Measurements from ENCODE around the gene COQ9.
"Not testable (repeated sequence)": the region's sequence is repeated elsewhere in the genome, so short reads cannot be mapped to it uniquely, and the experiment has no call there.

Gene COQ9

DNA sequence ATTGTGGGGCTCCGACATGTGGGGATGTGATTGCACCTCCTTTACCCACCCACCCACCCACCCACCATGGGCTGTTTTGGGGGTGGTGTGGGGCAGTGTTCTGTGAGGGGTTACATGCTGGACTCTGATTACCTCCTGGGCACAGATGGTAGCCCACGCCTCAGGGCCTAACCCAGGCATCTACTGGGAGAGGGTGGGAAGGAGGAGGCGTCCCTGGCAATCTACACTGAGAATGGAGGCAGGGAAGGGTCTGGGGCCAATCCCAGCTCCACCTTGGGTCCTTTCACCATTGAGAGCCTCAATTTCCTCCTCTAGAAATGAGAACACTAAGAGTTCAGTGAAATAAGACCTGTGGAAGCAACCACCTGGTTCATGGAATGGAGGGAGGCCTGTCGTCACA is 50.8 kb downstream of the COQ9 start:
- Histone ChIP-seq H3K23ac (ENCODE audit: low read length) (no peak overlapping the region), H4K8ac (ENCODE audit: low read depth, low read length) (no peak overlapping the region), H2BK120ac (ENCODE audit: low read depth, low read length) (no peak overlapping the region), H3K27ac (ENCODE audit: low read depth, low read length) (no peak overlapping the region), H3K9ac (ENCODE audit: low read length) (no peak overlapping the region), H3K27me3 (ENCODE audit: insufficient read depth, low read length, poor library complexity) (no peaks in the 10 kb centered on the region), H3K79me2 (ENCODE audit: control insufficient read depth, insufficient read depth, low read length) (no peaks in the 10 kb centered on the region), H2BK5ac (ENCODE audit: low read length) (no peak overlapping the region), H3K4ac (ENCODE audit: low read depth, low read length) (no peak overlapping the region), H3K4me2 (ENCODE audit: low read length) (no peak overlapping the region), H2BK15ac (replicated peaks; ENCODE audit: low read depth) (no peak overlapping the region), H3K56ac (ENCODE audit: low read length) (no peak overlapping the region), H3K4me3 (ENCODE audit: low read length) (no peak overlapping the region), H3K4me1 (ENCODE audit: control insufficient read depth, low read depth, low read length) (peaks cover 3% of the 10 kb centered on the region), H2AK5ac (ENCODE audit: low read length) (no peak overlapping the region), H3K18ac (ENCODE audit: low read length) (no peak overlapping the region), H3K79me1 (ENCODE audit: low read length) (no peaks in the 10 kb centered on the region), H4K5ac (ENCODE audit: low read length) (no peak overlapping the region), H3K36me3 (ENCODE audit: control insufficient read depth, insufficient read depth, low read length) (no peaks in the 10 kb centered on the region)
- no peak for DNase-seq
- WGBS (ENCODE audit: extremely low coverage, insufficient coverage, low lambda C conversion rate): no CpG with 5 or more reads among the region's 4 CpGs

DNA sequence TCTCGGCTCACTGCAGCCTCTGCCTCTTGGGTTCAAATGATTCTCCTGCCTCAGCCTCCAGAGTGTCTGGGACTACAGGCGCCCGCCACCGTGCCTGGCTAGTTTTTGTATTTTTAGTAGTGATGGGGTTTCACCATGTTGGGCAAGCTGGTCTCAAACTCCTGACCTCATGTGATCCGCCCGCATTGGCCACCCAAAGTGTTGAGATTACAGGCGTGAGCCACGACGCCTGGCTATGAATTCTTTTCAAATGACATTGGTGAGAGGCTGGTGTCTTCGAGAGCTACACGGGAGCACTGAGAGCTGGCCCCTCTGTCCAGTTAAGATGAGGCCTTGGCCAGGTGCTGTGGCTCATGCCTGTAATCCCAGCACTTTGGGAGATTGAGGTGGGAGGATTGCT is 52.7 kb downstream of the COQ9 start:
- not testable (repeated sequence) for H3K4me2 ChIP-seq (ENCODE audit: low read length); H2BK15ac ChIP-seq (replicated peaks; ENCODE audit: low read depth); H3K27me3 ChIP-seq (ENCODE audit: insufficient read depth, low read length, poor library complexity); H3K79me2 ChIP-seq (ENCODE audit: control insufficient read depth, insufficient read depth, low read length); H3K18ac ChIP-seq (ENCODE audit: low read length); H3K79me1 ChIP-seq (ENCODE audit: low read length); H2BK120ac ChIP-seq (ENCODE audit: low read depth, low read length); H3K23ac ChIP-seq (ENCODE audit: low read length); H4K8ac ChIP-seq (ENCODE audit: low read depth, low read length); H3K27ac ChIP-seq (ENCODE audit: low read depth, low read length); H3K4ac ChIP-seq (ENCODE audit: low read depth, low read length); H3K9ac ChIP-seq (ENCODE audit: low read length); H3K4me3 ChIP-seq (ENCODE audit: low read length); H3K36me3 ChIP-seq (ENCODE audit: control insufficient read depth, insufficient read depth, low read length); H4K5ac ChIP-seq (ENCODE audit: low read length); H2BK5ac ChIP-seq (ENCODE audit: low read length); DNase-seq; H2AK5ac ChIP-seq (ENCODE audit: low read length); H3K56ac ChIP-seq (ENCODE audit: low read length); H3K4me1 ChIP-seq (ENCODE audit: control insufficient read depth, low read depth, low read length)
- WGBS (ENCODE audit: extremely low coverage, insufficient coverage, low lambda C conversion rate): no CpG with 5 or more reads among the region's 11 CpGs

DNA sequence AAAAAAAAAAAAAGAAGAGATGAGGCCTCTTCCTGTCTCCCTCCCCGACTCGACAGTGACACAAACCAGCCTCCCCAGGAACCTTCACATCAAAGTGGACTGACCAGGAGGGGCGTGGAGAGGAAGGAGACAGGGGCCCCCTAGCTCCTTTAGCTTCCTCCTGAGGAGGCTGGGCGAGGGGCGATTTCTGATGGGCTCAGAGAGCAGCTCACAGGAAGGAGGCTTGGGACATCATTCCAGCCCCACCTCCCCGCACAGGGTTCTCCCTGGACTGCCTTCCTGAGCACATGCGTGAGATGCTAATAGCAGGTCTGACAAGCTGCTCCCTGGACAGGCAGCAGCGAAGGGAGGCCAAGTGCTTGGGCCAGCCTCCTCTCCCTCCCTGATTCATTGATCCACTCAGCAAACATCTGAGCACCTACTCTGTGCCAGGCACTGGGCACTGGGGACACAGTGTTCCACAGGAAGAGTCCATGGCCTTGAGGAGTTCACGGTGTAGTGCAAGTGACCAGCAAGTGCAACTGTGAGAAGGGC is 53.4 kb downstream of the COQ9 start:
- no peak overlapping the region for H3K27ac ChIP-seq (ENCODE audit: low read depth, low read length)

DNA sequence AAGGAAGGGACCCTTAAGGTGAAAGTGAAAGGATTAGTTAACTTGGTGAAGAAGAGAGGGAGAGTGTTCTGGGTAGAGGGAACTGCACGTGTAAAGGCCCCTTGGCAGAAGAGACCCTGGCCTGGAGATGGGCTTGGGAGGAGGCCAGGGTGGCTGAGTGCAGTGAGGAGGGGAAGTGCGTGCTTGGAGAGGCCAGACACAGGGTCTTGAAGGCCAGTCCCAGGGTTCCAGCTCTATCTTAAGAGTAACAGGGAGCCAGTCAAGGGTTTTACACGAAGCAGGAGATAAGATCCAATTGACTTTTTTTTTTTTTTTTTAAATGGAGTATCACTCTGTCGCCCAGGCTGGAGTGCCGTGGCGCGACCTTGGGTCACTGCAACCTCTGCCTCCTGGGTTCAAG is 54.2 kb downstream of the COQ9 start:
- Histone ChIP-seq H4K8ac (ENCODE audit: low read depth, low read length) (no peak overlapping the region), H3K4me1 (ENCODE audit: control insufficient read depth, low read depth, low read length) (peaks cover 3% of the 10 kb centered on the region), H4K5ac (ENCODE audit: low read length) (no peak overlapping the region), H3K4me3 (ENCODE audit: low read length) (no peak overlapping the region), H3K9ac (ENCODE audit: low read length) (no peak overlapping the region), H2BK15ac (replicated peaks; ENCODE audit: low read depth) (no peak overlapping the region), H3K18ac (ENCODE audit: low read length) (no peak overlapping the region), H3K79me2 (ENCODE audit: control insufficient read depth, insufficient read depth, low read length) (no peaks in the 10 kb centered on the region), H2BK5ac (ENCODE audit: low read length) (no peak overlapping the region), H2BK120ac (ENCODE audit: low read depth, low read length) (no peak overlapping the region), H3K27ac (ENCODE audit: low read depth, low read length) (no peak overlapping the region), H3K36me3 (ENCODE audit: control insufficient read depth, insufficient read depth, low read length) (no peaks in the 10 kb centered on the region), H3K79me1 (ENCODE audit: low read length) (no peaks in the 10 kb centered on the region), H2AK5ac (ENCODE audit: low read length) (no peak overlapping the region), H3K4me2 (ENCODE audit: low read length) (no peak overlapping the region), H3K27me3 (ENCODE audit: insufficient read depth, low read length, poor library complexity) (no peaks in the 10 kb centered on the region), H3K23ac (ENCODE audit: low read length) (no peak overlapping the region), H3K4ac (ENCODE audit: low read depth, low read length) (no peak overlapping the region), H3K56ac (ENCODE audit: low read length) (no peak overlapping the region)
- no peak for DNase-seq
- no CpG with 5 or more reads among the region's 7 CpGs for WGBS (ENCODE audit: extremely low coverage, insufficient coverage, low lambda C conversion rate)

More for the DNA sequence above, 53.4 kb downstream of the COQ9 start:
- Histone ChIP-seq H2AK5ac (ENCODE audit: low read length) (no peak overlapping the region), H3K79me1 (ENCODE audit: low read length) (no peaks in the 10 kb centered on the region), H2BK120ac (ENCODE audit: low read depth, low read length) (no peak overlapping the region), H3K36me3 (ENCODE audit: control insufficient read depth, insufficient read depth, low read length) (no peaks in the 10 kb centered on the region), H3K18ac (ENCODE audit: low read length) (no peak overlapping the region), H3K56ac (ENCODE audit: low read length) (peak overlapping the region; percentile 26), H3K4ac (ENCODE audit: low read depth, low read length) (no peak overlapping the region), H3K23ac (ENCODE audit: low read length) (no peak overlapping the region), H4K8ac (ENCODE audit: low read depth, low read length) (no peak overlapping the region), H3K4me3 (ENCODE audit: low read length) (no peak overlapping the region), H3K4me2 (ENCODE audit: low read length) (no peak overlapping the region), H4K5ac (ENCODE audit: low read length) (no peak overlapping the region), H2BK5ac (ENCODE audit: low read length) (no peak overlapping the region), H2BK15ac (replicated peaks; ENCODE audit: low read depth) (no peak overlapping the region), H3K4me1 (ENCODE audit: control insufficient read depth, low read depth, low read length) (peaks cover 3% of the 10 kb centered on the region), H3K9ac (ENCODE audit: low read length) (no peak overlapping the region), H3K79me2 (ENCODE audit: control insufficient read depth, insufficient read depth, low read length) (no peaks in the 10 kb centered on the region), H3K27me3 (ENCODE audit: insufficient read depth, low read length, poor library complexity) (no peaks in the 10 kb centered on the region)
- whole genome bisulfite sequencing (ENCODE audit: extremely low coverage, insufficient coverage, low lambda C conversion rate): no CpG with 5 or more reads among the region's 9 CpGs
- DNase-seq: peak; percentile 67

DNA sequence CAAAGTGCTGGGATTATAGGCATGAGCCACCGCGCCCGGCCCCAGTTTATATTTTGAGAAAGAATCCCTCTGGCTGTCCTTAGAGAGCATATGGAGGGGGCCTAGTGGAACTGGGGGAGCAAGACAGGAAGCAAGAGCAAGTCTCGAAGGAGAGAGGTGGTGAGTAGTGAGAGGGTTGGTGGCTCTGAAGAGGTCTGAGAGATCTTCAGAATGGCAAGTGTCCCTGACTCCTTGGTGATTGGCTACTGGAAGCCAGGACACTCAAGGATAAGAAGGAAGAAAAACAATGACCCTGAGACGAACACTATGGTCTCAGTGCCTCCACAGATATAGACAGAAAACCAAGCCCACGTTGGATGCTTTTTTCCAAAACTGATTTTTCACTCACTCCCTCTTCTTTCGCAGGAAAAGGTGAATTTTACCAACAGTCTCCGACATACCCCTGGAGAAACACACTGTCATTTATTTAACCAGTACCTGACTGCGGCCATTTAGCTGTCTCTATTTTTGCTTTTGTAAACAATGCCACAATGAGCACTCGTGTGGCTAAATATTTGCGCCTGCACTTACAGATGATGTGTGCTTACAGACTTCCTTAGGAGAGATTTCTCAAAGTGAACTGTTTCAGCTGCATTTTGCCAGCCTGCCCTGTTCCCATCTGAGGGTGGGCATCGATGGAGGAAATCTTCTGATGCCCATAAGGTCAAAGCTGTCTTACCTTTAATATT is 54.9 kb downstream of the COQ9 start:
- Histone ChIP-seq H3K56ac (ENCODE audit: low read length) (no peak overlapping the region), H3K18ac (ENCODE audit: low read length) (no peak overlapping the region), H3K36me3 (ENCODE audit: control insufficient read depth, insufficient read depth, low read length) (no peaks in the 10 kb centered on the region), H2BK120ac (ENCODE audit: low read depth, low read length) (no peak overlapping the region), H2BK5ac (ENCODE audit: low read length) (no peak overlapping the region), H3K4ac (ENCODE audit: low read depth, low read length) (no peak overlapping the region), H4K5ac (ENCODE audit: low read length) (no peak overlapping the region), H3K4me1 (ENCODE audit: control insufficient read depth, low read depth, low read length) (peaks cover 3% of the 10 kb centered on the region), H3K79me2 (ENCODE audit: control insufficient read depth, insufficient read depth, low read length) (no peaks in the 10 kb centered on the region), H4K8ac (ENCODE audit: low read depth, low read length) (no peak overlapping the region), H3K27ac (ENCODE audit: low read depth, low read length) (no peak overlapping the region), H2AK5ac (ENCODE audit: low read length) (no peak overlapping the region), H3K79me1 (ENCODE audit: low read length) (no peaks in the 10 kb centered on the region), H3K23ac (ENCODE audit: low read length) (no peak overlapping the region), H2BK15ac (replicated peaks; ENCODE audit: low read depth) (no peak overlapping the region), H3K4me3 (ENCODE audit: low read length) (no peak overlapping the region), H3K4me2 (ENCODE audit: low read length) (no peak overlapping the region), H3K9ac (ENCODE audit: low read length) (no peak overlapping the region), H3K27me3 (ENCODE audit: insufficient read depth, low read length, poor library complexity) (no peaks in the 10 kb centered on the region)
- no peak for DNase-seq
- WGBS (ENCODE audit: extremely low coverage, insufficient coverage, low lambda C conversion rate): no CpG with 5 or more reads among the region's 12 CpGs

DNA sequence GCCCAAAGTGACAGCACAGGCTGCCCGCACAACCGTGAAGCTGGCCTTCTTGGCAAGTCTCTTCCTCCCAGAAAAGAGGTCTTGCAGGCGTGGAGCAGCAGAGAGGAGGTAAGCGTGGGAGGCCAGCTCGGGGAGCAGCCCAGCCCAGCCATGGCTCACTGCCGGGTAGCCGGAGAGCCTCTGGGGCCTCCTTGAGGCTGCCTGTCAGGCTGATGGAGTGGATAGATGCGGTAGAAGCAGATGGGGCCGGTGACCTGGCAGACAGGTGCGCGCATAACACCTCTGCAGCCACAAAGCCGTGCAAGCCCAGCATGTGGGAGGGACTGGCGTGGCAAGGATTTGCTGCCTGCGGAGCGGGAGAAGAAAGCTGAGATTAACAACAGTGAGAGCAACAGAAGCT is 56.1 kb downstream of the COQ9 start:
- DNase-seq: no peak
- no peak overlapping the region for H3K4ac ChIP-seq (ENCODE audit: low read depth, low read length)
- no peak overlapping the region for H2BK15ac ChIP-seq (replicated peaks; ENCODE audit: low read depth)
- no peaks in the 10 kb centered on the region for H3K27me3 ChIP-seq (ENCODE audit: insufficient read depth, low read length, poor library complexity)
- H4K8ac ChIP-seq (ENCODE audit: low read depth, low read length): no peak overlapping the region
- H2AK5ac ChIP-seq (ENCODE audit: low read length): no peak overlapping the region
- H4K5ac ChIP-seq (ENCODE audit: low read length): no peak overlapping the region
- no CpG with 5 or more reads among the region's 15 CpGs for WGBS (ENCODE audit: extremely low coverage, insufficient coverage, low lambda C conversion rate)
- no peaks in the 10 kb centered on the region for H3K36me3 ChIP-seq (ENCODE audit: control insufficient read depth, insufficient read depth, low read length)
- peaks cover 3% of the 10 kb centered on the region for H3K4me1 ChIP-seq (ENCODE audit: control insufficient read depth, low read depth, low read length)
- no peak overlapping the region for H3K56ac ChIP-seq (ENCODE audit: low read length)
- no peaks in the 10 kb centered on the region for H3K79me2 ChIP-seq (ENCODE audit: control insufficient read depth, insufficient read depth, low read length)
- no peak overlapping the region for H3K4me2 ChIP-seq (ENCODE audit: low read length)
- no peak overlapping the region for H2BK120ac ChIP-seq (ENCODE audit: low read depth, low read length)
- H3K23ac ChIP-seq (ENCODE audit: low read length): no peak overlapping the region
- H2BK5ac ChIP-seq (ENCODE audit: low read length): no peak overlapping the region
- H3K27ac ChIP-seq (ENCODE audit: low read depth, low read length): no peak overlapping the region
- H3K18ac ChIP-seq (ENCODE audit: low read length): no peak overlapping the region
- no peak overlapping the region for H3K4me3 ChIP-seq (ENCODE audit: low read length)
- H3K79me1 ChIP-seq (ENCODE audit: low read length): no peaks in the 10 kb centered on the region
- H3K9ac ChIP-seq (ENCODE audit: low read length): no peak overlapping the region

All from mesendoderm (in vitro differentiated cells).